ENCODE data around the gene CCL19.
A peak's percentile ranks its signal among the peaks of the same experiment; 100 is the strongest.
"Not testable (repeated sequence)": the region's sequence is repeated elsewhere in the genome, so short reads cannot be mapped to it uniquely, and the experiment has no call there.

CCL19 gene

DNA sequence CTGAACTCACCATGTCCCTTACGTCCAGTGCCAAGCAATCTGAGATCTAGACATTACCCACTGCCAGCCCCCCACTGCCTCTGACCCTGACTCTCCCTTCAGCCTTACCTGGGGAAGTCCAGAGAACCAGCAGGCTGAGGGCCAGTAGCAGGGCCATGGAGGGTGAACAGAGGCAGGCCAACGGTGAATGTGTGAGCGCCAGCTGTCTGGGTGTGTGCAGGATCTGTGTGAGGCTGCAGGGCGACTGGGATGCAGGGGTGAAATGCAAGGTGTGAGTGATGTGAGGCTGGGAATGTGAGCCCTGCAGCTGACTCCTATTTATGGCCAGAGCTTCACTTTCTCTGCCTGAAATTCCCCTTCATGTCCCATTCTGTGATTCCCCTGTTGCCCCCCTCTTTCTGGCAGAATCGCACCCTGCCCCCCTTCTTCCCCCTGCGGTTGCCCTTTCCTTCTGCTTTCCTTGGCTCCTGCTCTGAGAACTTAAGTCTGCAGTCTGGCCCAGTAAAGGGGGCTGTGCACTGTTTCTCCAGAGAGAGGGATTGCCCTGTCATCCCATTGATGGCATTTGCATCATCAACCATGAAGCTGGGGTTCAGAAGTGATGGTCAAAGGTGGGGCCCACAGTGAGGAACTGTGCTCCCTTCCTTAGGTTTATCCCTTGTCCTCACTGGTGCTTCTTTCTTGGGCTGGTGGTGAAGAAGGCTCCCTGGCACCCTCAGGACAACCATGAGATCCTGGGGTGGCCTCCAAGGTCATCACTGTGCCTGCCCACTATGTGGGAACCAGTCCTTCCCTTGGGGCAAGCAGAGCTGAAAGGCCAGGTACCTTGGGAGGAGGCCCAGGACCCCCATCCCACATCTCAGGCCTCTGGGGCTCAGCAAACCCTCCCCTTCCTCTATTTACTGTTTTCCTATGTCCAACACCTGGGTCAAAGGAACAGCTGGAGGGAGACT, at the start of gene CCL19:
Gene CCL19, minus strand, starts transcription at position 294 of the 953 bp plus-strand sequence. Its CDS starts 137 bp downstream, at position 157.
- DNase-seq (ENCODE audit: low spot score), result peak; percentile 36

DNA sequence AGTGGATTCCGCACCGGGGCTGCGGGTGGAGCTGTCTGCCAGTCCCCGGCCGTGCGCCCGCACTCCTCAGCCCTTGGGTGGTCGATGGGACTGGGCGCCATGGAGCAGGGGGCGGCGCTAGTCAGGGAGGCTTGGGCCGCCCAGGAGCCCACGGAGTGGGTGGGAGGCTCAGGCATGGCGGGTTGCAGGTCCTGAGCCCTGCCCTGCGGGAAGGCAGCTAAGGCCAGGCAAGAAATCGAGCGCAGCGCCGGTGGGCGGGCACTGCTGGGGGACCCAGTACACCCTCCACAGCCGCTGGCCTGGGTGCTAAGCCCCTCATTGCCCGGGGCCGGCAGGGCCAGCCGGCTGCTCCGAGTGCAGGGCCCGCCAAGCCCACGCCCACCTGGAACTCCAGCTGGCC, 49.1 kb upstream of the CCL19 start:
- DNase-seq (ENCODE audit: low spot score), result not testable (repeated sequence)

DNA sequence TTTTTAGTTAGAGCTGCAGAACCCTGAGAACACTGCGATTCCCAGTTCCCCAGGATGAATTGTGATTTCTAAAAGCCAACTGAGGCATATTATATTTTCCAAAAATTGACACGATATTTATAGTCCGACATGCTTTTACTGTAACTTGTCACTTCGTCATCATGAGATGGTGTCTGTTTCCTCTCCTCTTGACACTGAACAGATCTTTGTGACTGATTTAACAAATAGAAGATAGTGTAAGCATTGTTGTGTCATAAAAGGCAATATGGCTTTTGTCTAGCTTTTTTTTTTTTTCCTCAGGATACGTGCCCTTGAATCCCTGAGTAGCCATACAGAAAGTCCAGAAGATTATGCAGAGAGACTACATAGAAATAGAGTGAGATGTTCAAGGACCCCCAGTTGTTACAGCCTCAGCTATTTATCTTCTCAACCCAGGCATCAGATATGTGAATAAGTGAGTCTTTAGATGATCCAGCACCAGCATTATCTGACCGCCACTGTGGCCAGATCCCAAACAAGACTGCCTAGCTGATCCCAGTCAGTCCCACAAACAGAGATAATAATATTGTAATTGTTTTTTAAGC, 46.7 kb upstream of the CCL19 start:
- DNase-seq (ENCODE audit: low spot score), result no peak

DNA sequence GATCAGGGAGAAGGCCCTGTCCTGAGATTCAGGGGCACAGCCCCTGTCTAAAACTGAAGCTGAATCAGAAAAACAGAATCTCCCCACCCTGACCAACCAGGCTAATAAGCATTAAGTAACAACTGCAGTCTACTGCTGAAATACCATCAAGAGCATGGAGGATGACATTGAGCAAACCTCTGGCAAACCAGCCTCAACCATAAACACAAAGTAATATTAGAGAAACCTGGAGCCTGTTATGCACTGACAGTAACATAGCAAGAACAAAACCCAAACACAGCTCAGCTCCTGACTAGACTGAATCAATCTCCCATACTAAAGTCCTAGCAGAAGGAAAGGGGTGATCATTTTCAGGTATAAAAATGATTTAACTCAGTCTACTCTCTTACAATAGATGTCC, 43.6 kb upstream of the CCL19 start:
- DNase-seq (ENCODE audit: low spot score), result no peak

DNA sequence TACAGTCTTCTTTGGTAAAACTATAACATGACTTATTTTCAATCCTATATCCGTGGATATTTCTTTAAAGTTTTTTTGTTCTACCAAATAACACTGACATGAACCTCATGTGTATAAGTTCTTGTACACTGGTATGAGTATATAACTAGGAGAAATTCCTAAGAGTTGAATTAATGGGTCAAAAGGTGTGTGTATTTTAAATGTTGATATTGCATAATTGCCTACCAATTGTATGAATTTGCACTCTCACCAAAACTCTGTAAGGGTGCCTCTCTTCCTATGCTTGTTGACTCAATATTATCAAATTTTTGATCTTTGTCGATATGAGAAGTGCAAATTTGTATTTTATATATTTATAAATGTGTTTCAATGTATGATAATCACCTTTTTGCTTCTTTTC, 41.8 kb upstream of the CCL19 start:
- DNase-seq (ENCODE audit: low spot score), result no peak

DNA sequence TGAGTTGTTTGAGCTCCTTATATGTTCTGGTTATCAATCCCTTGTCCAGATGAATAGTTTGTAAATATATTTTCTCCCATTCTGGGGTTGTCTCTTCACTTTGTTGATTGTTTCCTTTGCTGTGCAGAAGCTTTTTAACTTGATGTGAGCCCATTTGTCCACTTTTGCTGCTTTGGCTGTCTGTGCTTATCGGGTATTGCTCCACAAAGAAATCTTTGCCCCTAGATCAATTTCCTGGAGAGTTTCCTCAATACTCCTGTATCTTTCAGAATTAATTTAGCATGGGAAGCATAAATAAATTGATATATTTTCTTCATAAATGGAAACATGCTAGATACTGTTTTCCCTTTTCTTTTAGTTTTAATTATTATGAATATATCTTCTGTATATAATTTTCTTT, 41.4 kb upstream of the CCL19 start:
- no peak for DNase-seq (ENCODE audit: low spot score)

DNA sequence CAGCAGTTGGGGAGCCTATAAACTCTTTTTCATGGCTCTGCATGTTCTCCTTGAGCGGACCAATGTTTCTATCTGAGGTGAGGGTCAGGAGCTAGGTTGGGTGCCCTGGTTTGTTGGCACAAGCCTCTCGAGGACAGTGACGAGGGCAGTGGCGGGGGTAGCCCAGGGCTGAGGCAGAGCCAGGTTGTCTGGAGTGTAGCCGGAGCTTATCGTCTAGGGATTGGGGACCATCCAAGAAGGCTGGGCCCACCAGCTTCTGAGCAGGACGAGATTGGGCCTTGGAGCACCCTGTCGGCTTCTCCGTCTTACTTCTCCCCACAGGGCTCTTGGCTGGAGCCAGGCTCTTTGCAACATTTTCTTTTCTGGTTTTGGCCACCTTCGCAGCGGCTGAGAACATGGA, 32.1 kb upstream of the CCL19 start:
- DNase-seq (ENCODE audit: low spot score), result no peak

DNA sequence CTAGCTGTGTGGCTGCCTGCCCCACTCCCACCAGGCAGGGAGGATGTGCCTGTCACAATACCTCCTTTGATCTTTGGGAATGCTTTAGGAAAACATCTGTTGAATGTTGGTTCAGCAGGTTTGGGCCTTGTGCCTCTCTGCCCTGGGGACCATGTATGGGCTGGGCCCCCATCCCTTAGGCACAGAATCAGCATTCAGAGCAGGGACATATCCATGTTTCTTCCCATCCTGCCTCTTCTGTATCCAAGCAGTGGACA, 28.6 kb upstream of the CCL19 start:
- not testable (repeated sequence) for DNase-seq (ENCODE audit: low spot score)

DNA sequence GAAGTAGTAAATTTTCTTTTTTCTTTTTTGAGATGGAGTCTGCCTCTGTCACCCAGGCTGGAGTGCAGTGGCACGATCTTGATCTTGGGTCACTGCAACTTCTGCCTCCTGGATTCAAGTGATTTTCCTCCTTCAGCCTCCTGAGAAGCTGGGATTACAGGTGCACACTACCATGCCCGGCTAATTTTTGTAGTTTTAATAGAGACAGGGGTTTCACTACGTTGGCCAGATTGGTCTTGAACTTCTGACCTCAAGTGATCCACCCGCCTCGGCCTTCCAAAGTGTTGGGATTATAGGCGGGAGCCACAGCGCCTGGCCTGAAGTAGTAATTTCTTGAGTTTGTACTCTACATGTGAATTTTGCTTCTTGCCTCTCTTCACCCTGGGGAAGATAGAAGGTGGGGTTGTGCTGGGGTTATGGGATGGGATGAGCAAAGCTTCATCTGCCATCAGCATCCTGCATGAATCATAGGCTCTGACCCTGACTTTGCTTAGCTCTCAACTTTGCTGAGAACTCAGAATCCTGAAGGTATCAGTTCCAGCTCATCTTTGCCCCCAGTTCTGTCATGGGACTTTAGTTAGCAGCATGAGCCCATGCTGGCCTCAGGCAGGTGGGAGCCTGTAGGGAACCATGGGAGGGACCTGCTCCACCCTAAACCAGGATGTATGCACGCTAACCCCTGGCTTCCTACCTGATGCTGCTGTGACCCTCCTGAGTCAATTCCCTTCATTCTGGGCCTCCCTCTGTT, 28.1 kb upstream of the CCL19 start:
- no peak for DNase-seq (ENCODE audit: low spot score)

DNA sequence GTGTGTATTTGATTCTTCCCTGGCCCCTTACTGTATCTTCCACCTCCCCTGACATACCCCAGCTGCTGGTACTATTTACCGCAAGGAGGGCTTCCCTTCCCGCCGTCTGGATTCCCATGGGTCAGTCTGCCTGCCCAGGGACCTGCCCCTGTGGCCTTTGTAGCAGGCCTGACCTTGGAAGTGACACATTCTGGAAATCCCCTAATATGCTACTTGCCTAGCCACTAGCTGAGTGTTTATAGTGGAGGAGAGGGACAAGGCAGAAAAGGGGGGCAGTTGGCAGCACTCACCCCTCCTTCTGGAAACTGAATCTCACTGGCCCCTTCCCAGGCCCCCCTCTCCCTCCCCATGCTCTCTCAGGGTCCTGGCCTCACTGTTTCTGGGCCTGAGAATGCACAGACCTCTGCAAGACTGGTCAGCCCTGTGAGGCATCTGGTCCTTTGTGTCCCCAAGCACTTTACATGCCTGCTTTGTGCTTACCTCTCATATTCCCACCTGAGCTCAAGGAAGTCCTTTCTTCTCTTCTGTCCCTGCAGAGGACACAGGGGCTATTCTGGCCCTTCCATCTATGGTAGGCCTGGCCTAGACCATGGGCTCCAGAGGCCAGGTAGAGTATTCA, 27.0 kb upstream of the CCL19 start:
- DNase-seq (ENCODE audit: low spot score), result no peak

DNA sequence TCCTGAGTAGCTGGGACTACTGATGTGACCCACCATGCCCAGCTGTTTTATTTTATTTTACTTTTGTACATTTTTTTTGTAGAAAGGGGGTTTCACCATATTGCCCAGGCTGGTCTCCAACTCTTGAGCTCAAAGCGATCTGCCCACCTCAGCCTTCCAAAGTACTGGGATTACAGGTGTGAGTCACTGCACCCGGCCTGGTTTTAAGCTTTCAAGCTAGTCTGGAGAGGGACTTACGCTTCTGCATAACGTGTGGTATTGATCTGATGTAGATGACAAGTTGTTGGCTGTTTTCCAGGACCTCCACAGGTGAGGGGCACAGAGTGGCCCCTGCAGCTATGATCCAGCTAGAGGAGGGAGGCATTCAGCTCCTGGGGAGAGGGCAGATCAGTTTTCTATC, 25.6 kb upstream of the CCL19 start:
- DNase-seq (ENCODE audit: low spot score), result no peak

DNA sequence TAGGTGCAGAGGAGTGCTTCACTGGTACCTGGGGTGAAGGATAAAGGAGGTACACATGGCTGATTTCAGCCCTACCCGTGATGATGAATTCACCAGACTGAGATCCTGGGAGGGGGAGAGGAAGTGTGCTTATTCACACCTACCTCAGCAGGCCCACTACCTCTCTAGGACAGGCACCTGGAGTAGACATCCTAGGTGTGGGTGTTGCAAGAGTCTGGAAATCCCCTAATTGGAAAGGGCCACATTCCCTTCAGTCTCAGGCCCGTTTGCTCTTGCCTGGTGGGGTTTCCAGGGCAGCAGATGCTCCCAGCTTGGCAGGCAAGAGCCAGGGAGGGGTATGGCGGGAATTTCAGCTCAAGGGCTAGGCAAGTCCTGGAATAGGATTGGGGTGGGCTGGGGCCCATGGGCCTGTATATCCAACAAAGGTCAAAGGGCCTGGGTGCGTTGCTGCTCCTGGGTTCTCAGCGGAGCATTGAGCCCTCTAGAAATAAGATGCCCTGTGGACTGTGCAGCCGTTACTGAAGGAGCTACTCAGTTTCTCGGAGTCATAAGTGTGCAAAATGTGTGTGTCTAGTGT, 24.7 kb upstream of the CCL19 start:
- DNase-seq (ENCODE audit: low spot score), result no peak

DNA sequence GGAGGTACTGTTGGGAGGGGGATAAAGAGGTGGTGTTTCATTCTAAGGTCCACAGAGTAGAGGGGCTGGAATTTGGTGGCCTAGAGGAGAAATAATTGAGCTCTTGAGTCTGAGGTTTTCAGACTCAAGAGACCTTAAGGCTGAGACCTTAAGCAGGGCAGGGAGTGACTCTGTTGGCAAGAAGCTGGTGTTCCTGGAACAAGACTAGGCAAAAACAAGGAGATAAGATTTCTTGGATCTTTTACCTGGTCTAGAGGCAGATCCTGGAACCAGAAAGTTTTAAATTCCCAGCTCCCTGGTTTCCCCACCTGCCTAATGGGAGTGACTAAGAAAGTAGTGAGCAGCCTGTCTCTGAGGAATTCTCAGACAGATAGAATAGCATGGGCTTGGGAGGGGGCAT, 22.9 kb upstream of the CCL19 start:
- DNase-seq (ENCODE audit: low spot score), result no peak

DNA sequence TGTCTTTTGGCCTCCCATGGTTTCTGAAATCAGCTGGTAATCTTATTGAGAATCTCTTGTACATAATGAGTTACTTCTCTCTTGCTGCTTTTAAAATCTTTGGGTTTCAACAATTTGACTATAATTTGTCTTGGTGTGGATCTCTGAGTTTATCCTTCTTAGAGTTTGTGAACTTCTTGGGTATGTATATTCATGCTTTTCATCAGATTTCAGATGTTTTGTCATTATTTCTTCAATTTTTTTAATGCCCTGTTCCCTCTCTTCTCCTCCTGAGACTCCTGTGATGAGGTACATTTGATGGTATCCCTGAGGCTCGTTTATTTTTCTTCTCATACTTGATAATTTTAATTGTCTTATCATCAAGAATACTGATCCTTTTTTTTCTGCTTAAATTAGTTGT, 21.1 kb upstream of the CCL19 start:
- no peak for DNase-seq (ENCODE audit: low spot score)

DNA sequence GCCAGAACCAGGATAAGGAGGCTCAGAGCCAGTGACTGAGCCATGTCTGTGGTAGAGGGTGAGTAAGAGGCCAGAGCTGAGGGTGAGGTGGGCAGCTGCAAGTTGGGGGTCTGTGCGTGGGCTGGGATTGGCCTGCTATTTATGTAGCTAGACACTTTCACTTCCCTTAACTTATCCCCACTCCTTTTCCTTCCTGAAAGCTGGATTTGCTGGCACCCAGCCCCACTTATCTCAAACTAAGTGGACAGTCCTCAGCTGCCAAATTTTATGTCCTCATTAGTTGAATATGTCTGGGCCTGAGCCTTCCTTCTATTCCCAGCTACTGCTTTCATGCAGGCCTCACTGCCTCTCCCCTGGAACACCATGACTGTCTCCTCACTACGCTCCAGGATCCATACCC, 18.9 kb upstream of the CCL19 start, which contains the start of gene CCL21:
Gene CCL21, minus strand, starts transcription at position 114 of the 400 bp plus-strand sequence. Its CDS starts 70 bp downstream, at position 44.
- DNase-seq (ENCODE audit: low spot score), result no peak

DNA sequence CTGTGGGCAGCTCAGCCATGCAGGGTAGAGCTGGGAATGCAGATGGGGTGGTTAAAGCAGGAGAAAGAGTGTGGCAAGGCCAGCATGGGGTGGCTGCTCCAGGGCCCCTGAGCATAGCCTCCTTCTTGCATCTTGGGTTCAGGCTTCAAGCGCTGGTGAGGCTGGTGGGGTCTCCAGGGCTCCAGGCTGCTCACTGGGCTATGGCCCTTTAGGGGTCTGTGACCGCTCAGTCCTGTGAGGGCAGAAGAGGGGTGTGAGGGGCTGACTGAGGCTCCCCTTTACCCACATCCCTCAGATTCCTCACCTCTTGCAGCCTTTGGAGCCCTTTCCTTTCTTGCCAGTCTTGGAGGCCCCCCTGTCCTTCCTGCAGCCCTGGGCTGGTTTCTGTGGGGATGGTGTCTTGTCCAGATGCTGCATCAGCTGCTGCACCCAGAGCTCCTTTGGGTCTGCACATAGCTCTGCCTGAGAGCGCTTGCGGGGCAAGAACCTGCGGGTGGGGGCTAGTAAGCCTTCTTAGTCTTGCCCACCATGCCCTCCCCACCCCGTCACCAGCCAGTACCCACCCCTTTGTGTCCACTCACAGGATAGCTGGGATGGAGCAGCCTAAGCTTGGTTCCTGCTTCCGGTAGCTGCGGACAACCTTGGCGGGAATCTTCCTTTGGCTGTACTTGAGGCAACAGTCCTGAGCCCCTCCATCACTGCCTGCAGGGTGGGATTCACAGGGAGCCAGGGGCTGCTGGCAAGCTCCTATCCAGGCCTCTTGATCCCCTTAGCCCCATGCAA, 18.3 kb upstream of the CCL19 start:
- no peak for DNase-seq (ENCODE audit: low spot score)

DNA sequence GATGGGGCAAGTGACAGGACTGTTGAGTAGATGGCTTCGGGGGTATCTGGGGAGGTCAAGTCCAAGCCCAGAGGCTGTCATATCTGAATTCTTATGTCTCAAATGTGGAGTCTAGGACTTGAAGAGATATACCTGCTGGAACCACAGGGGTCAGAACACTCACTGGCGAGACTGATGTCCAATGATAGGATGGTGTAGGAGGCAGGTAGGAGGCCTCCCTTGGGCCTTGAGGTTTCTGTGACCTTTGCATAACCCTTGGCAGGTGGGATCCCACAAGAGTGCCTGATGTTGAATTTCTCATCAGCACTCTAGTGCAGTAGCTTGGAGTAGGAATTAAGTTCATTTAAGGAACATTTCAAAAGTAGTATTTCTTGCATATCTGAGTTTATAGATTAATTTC, 16.1 kb upstream of the CCL19 start:
- DNase-seq (ENCODE audit: low spot score), result no peak

DNA sequence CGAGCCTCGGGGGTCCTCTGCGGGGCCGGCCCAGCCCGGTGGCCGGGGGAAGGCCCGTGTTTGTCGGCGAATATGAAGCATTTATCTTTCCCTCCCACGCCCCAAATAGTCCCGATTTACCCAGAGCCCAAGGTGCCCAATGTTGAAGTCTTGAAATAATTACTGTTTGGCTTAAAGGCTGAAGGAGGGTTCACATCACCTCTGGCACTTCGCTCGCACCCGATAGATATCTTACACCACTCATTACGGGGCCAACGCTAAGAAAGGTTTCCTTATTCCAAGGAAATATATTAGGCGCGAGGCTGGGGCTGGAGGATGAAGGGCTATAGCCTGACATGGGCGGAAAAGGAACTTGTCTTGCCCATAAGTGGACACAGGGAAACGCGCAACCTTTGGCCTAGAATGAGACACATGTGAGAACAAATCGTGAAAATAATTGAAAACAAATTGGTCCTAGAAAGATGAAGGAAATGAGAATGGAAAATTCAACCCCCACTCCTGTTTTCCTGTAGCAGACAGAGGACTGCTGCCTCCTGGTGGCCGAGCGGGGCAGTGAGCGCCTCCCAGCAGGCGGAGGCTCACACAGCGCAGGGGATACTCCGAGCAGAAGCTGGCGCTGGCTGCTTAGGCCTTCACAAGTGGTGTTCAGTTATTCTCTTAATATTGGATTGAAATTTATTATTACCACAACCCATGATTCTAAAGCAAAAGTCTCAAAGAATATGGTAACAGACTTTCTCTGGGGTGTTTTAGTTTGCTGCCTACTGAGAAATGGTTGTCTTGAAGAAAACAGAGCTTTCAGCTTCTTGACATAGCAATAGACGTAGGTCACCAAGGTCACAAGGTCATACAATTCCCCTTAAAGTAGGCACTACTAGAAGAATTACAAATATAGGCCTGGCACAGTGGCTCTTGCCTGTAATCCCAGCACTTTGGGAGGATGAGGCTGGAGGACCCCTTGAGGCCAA, 11.0 kb upstream of the CCL19 start:
- peak; percentile 89 for DNase-seq (ENCODE audit: low spot score)

DNA sequence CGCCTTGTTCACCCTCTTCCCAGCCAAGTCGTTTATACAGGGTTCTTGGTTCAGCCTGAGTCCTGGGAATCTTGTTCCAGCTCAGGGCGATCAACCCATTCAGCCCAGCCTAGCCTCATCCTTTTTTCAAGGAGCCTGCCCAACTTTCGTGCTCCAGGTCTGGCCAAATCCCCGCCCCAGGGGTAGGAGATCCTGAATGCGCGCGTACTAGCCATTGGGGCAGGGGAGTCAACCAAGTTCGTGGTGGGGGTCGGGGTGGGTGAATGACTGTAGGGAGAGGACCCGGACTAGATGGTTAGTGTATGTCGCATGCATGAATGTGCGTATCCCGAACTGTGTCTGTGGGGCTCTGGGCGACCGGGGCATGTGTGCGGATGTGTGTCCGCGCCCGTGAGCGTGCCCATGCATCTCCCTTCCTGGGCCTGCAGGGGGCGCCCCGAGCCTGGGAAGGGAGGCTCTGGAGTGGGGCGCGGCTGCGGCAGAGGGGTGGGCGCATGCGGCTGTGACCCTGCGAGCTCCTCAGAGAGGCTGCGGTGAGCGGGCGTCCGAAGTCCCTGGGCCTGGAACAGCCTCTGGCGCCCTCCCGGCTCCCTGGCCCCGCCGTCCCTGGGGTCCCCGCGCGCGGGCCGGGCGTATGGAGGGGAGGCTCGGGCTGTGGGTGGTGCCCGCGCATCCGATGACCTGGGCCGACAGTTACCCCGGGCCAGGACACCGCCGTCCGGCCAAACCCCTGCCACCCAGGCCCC, 10.1 kb upstream of the CCL19 start:
- DNase-seq (ENCODE audit: low spot score), result peak; percentile 75
